Right ventricle myocardium superior (tissue), 1 donor: ENCODE data around the gene DYNC2LI1. TPM values are rescaled to one million over a fixed set of nuclear protein-coding genes. Genes with fewer than 3 reads are reported as not detected.

ENCODE experiments used
- ATAC-seq: fragments of 200-7000 bp; cut with Tn5 transposase; one replicate; pipeline ENCODE4 v1.9.1; 2020; ENCODE audit warnings: mild to moderate bottlenecking; ENCODE audit not compliant: poor library complexity
- DNase-seq: peaks from one replicate; pipeline ENCODE4 v3.0.0-alpha.2; 2020
- intact Hi-C: fragments of 100-400 bp; cut with DNase I; formaldehyde crosslinking; loops from one replicate; pipeline ENCODE4 v1.11.2; 2022
- total RNA-seq: library from RNA; stranded (reverse); fragmentation: NEBNext Ultra II Directional; extraction: Animal tissue kit (Norgen Biotek cat#: 25700); gene quantifications from one replicate; pipeline ENCODE4 v1.2.1, GENCODE V29; 2021
- donor health status: DM: no; HTN: yes; CAD: no; lungs with severe emphysema.

DYNC2LI1 gene
- total RNA-seq, 1 donor from 2014 or later, result 5.4 TPM

- DNase-seq (peak; percentile 62), ATAC-seq (peak; percentile 38)
- intact Hi-C loops, result no loop called here
Measured at GRCh38 chr2:43758739-43759138, 15.1 kb upstream of the DYNC2LI1 start.

DNA sequence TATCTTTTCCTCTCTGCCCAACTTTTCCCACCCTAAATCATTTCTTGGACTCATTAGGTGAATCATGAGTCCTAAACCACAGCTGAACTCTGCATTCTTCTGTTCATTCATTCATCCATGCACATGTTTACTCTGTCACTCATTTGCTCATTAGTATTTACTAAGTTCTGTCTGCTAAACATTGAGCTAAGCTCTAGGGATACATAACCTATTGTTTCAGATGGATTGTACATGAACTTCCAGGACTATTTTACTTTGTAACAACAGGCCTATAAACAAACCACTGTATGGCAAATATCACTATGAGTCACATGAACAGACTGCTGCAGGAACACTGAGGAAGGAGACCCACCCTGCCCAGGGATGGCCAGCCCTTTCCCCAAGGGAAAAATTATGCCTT, 14.6 kb upstream of the DYNC2LI1 start:
- DNase-seq (no peak), ATAC-seq (no peak)
- intact Hi-C loops, result no loop called here

- ATAC-seq, result no peak
- intact Hi-C loops, result no loop called here
- DNase-seq, result no peak
Measured at GRCh38 chr2:43762286-43762685, 11.6 kb upstream of the DYNC2LI1 start.

DNA sequence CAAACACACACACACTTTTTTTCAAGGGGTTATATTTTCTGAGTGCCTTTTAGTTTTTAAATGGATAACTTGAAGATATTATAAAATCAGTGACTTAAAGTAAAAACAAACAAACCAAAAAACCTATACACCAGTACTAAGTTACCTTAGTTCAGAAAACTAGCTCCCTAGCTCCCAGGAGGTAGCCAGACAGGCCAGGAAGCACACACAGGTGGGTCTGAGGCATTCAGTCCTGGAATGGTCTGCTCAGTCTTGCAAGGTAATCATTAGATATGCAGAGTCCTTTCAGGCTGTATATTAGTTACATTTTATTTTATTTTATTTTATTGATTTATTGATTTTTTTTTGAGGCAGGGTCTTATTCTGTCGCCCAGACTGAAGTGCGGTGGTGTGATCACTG, 10.7 kb upstream of the DYNC2LI1 start:
- ATAC-seq (no peak), DNase-seq (no peak)
- intact Hi-C loops, result no loop called here

DNA sequence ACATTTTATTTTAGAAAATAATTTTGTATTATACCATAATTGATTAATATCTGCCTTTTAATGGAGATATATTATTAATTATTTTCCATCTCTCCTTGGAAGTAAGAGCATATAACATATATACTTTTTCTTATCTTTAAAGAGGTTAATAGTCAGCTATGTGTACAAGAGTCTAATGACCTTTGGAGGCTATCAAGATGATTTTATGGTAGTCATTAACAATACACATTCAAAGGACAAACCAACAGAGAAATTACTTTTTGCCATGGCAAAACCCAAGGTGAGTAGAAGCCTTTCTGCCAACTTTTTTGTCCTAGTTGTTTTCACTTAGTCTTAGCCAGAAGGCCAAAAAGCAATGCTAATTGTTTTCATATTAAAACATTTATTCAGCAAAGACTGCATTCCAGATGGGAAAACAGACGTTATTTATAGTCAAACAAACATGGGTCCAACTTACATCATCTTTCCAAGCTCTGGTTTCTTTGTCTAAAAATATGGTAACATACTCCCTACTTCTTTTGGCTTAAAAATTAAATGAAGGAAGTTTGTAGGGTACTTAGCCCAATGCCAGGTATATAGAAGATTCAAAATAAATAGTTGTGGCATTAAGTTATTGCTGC, 9.6 kb upstream of the DYNC2LI1 start:
- intact Hi-C loops, result no loop called here
- DNase-seq, result no peak
- no peak for ATAC-seq

GRCh38 chr2:43766006-43766405, 7.8 kb upstream of the DYNC2LI1 start:
- ATAC-seq (no peak), DNase-seq (no peak)
- intact Hi-C loops, result no loop called here

- intact Hi-C loops, result no loop called here
- no peak for DNase-seq
- ATAC-seq, result no peak
Measured at GRCh38 chr2:43774617-43775016, 778 bp downstream of the DYNC2LI1 start.

- ATAC-seq (no peak), DNase-seq (no peak)
- intact Hi-C loops, result no loop called here
Measured at GRCh38 chr2:43776324-43776723, 2.5 kb downstream of the DYNC2LI1 start.

- no peak for DNase-seq
- intact Hi-C loops, result no loop called here
- no peak for ATAC-seq
Measured at GRCh38 chr2:43777306-43777926, 3.6 kb downstream of the DYNC2LI1 start.

DNA sequence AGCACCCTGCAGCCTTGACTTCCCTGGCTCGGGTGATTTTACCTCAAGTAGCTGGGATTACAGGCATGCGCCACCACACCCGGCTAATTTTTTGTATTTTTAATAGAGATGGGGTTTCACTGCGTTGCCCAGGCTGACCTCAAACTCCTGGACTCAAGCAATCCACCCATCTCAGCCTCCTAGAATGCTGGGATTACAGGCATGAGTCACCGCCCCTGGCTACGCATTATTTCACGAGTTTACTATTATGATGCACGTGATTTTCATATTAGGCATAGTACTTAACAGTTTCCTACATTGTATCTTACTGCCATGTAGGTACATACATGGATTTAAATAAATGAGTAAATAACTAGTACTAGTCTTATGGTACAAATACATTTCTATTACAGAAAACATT, 4.4 kb downstream of the DYNC2LI1 start:
- DNase-seq, result no peak
- ATAC-seq, result no peak
- intact Hi-C loops, result no loop called here

DNA sequence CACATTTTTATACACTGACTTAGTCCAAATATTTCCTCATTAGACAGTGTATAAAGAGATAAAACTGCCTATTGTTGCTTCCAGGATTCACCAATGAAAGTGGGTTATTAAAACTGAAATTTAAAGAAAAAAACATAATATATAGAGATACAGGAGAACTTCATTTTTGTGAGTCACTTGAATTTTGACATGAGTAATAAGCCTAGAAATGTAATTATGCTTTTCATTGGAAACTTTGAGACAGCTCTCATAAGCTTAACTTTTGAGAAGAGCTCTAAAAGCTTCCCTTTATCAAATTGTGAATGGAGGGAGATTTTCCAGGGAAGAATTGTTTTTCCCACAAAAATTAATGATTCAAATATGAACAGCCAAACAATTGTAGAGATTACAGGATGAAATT, 14.1 kb downstream of the DYNC2LI1 start:
- intact Hi-C loops, result no loop called here
- no peak for DNase-seq
- ATAC-seq, result no peak

DNA sequence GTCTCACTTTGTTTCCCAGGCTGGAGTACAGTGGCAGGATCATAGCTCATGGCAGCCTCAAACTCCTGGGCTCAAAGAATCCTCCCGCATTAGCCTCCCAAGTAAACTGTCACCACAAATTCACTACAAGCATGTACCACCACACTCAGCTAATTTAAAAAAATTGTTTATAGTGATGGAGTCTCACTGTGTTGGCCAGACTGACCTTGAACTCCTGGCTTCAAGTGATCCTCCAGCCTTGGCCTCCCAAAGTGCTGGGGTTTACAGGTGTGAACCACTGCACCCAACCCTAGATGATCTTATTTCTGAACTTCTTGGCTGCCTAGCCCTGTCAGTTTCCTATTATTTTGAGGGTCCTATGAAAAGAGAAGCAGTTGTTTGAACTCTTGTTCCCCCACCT, 14.8 kb downstream of the DYNC2LI1 start:
- no peak for DNase-seq
- intact Hi-C loops, result no loop called here
- no peak for ATAC-seq

GRCh38 chr2:43790147-43790546, 16.3 kb downstream of the DYNC2LI1 start:
- DNase-seq (no peak), ATAC-seq (no peak)
- intact Hi-C loops, result no loop called here

GRCh38 chr2:43791035-43791765, 17.4 kb downstream of the DYNC2LI1 start:
- no peak for ATAC-seq
- no peak for DNase-seq
- intact Hi-C loops, result no loop called here

GRCh38 chr2:43792653-43793052, 18.8 kb downstream of the DYNC2LI1 start:
- no peak for ATAC-seq
- intact Hi-C loops, result no loop called here
- no peak for DNase-seq

- DNase-seq (no peak), ATAC-seq (no peak)
- intact Hi-C loops, result no loop called here
Measured at GRCh38 chr2:43794956-43795355, 21.1 kb downstream of the DYNC2LI1 start.

DNA sequence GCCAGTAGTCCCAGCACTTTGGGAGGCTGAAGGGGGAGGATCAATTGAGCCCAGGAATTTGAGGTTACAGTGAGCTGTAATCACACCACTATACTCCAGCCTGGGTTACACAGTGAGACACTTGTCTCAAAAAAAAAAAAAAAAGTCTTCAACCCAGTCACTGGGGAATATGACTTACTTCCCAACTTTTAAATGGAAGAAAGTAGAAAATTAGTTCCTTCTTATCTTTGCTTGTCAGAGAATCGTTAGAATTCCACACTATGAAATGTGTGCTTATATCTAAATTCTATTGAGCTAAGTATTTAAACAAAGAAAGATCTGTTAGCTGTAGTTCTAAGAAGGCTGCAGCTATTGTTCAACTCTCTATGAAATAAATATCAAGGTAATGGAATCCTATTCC, 22.4 kb downstream of the DYNC2LI1 start:
- intact Hi-C loops, result no loop called here
- ATAC-seq, result no peak

DNA sequence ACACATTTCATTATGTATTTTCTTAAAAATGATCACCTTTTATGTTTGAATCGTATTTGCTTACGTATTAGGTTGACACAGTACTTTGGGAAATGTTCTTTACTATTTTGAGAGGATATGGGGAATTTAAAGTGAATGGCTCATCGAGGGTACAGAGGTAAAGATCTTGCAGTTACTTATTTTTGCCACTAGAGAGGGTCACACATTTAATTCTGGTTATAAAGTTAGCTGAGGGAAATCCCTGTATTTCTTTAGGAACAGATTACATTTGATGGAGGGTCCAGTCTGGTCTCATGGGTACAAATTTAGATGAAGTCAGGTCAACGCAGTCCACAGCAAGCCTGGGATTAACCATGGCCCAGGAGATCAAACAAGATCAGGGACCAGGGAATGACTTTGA, 24.5 kb downstream of the DYNC2LI1 start:
- ATAC-seq (no peak), DNase-seq (no peak)
- intact Hi-C loops, result no loop called here

More for the DNA sequence above, 22.4 kb downstream of the DYNC2LI1 start:
- DNase-seq, result no peak

DNA sequence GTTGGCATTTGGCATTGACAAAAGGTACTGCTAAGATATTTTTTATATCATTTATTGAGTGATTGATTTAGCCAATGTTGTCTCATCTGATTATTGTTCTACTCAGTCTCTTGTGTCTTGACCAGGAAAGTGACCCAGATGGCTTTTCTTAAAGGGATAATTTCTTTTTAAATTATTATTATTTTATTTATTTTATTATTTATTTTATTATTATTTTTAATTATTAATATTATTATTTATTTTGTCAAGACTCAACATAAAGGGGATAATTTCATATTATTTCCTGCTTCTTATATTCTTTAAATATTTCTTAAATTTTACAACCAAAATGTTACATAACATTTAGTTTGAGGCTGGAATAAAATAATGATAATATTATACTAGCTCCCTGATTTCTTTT, 27.1 kb downstream of the DYNC2LI1 start:
- DNase-seq, result no peak
- ATAC-seq, result no peak
- intact Hi-C loops, result no loop called here

GRCh38 chr2:43802135-43802534, 28.3 kb downstream of the DYNC2LI1 start:
- intact Hi-C loops, result no loop called here
- no peak for ATAC-seq
- DNase-seq, result no peak
